Pancreas (tissue), 10 donors: Measurements from ENCODE around the gene CNTD1. TPM values are rescaled to one million over a fixed set of nuclear protein-coding genes. Genes with fewer than 3 reads are reported as not detected.

Experiments
- ATAC-seq, 4 donors: fragments of 200-7000 bp; cut with Tn5 transposase; one replicate each; pipeline versions ENCODE4 v1.8.0 to v1.9.1; 2020; ENCODE audit warnings: mild to moderate bottlenecking in 4 of 4, moderate library complexity in 4 of 4
- DNase-seq, 6 donors: peaks; one replicate each; pipeline ENCODE4 v3.0.0-alpha.2; 2020
- FAIRE-seq: peaks from 2 replicates; lab custom pipeline; 2012; peaks lifted over from hg19 to GRCh38; lab: Jason Lieb, UNC
- H3K27ac ChIP-seq, 4 donors: fragments of 200-600 bp; sonication (generic); 1 replicate in 3 of 4; 2 replicates in 1 of 4; pipeline versions ENCODE4 v1.5.0 to v1.8.0; 2020
- H3K27me3 ChIP-seq, 4 donors: fragments of 200-600 bp; one replicate each; pipeline ENCODE4 v1.8.0; 2021
- H3K36me3 ChIP-seq, 3 donors: fragments of 200-600 bp; sonication (generic) in 1 of 3; one replicate each; pipeline versions ENCODE4 v1.5.0 to v1.8.0; 2020 to 2021
- H3K4me1 ChIP-seq, 3 donors: fragments of 200-600 bp; one replicate each; pipeline ENCODE4 v1.8.0; 2021
- H3K4me3 ChIP-seq, 4 donors: fragments of 200-600 bp; sonication (generic) in 2 of 4; one replicate each; pipeline versions ENCODE4 v1.5.0 to v1.8.0; 2020 to 2021
- H3K9me3 ChIP-seq, 4 donors: fragments of 200-600 bp; one replicate each; pipeline ENCODE4 v1.8.0; 2021
- WGBS, 2 donors: extraction: QIAGEN DNeasy Blood & Tissue Kit; methylation state at CpG; one replicate each; pipeline ENCODE4 v1.1.7; 2013; 5-methylcytosine and 5-hydroxymethylcytosine counted together
- intact Hi-C, 3 donors: fragments of 100-400 bp; cut with DNase I; formaldehyde crosslinking; loops; one replicate each; pipeline versions ENCODE4 v1.11.1 to v1.14.2; 2022
- polyA plus RNA-seq, 2 donors: library from polyadenylated mRNA; stranded (reverse); fragments of 200-250 nt; gene quantifications; one replicate each; pipeline ENCODE4 v1.2.3, GENCODE V29; 2013
- total RNA-seq, 6 donors: library from RNA; stranded (reverse); fragmentation: NEBNext Ultra II Directional in 4 of 6; extraction: Animal tissue kit (Norgen Biotek cat#: 25700) in 4 of 6; gene quantifications; one replicate each; pipeline versions ENCODE4 v1.2.1 to v1.2.4, GENCODE V29; 2021 to 2023
- TF ChIP-seq, protein P1 (sequence below), 4 donors: fragments of 200-600 bp; sonication (generic) in 3 of 4; IDR thresholded peaks; one replicate each; pipeline versions ENCODE4 v1.5.0 to v1.8.0; 2021; ENCODE audit warnings: antibody characterized with exemption in 4 of 4
- donor health status: healthy with polysubstance abuse.
- donor health status: DM: no; HTN: no; CAD: no; lungs with moderate emphysema.
- donor health status: DM: no; HTN: no; CAD: no.
- donor health status: control.
- donor health status: control.
- donor health status: Bipolar disorder and iron deficiency.
- donor health status: DM: yes; HTN: yes; CAD: no.
- donor health status: DM: no; HTN: no; CAD: no.
- donor health status: DM: no; HTN: no; CAD: no.
- donor health status: DM: yes; HTN: yes; CAD: no.

The CNTD1 gene, protein sequence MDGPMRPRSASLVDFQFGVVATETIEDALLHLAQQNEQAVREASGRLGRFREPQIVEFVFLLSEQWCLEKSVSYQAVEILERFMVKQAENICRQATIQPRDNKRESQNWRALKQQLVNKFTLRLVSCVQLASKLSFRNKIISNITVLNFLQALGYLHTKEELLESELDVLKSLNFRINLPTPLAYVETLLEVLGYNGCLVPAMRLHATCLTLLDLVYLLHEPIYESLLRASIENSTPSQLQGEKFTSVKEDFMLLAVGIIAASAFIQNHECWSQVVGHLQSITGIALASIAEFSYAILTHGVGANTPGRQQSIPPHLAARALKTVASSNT
- under 1 TPM; 0.13 to 0.78 (median 0.55) TPM for total RNA-seq
- under 1 TPM; 0.19 to 0.47 TPM for polyA plus RNA-seq

DNA sequence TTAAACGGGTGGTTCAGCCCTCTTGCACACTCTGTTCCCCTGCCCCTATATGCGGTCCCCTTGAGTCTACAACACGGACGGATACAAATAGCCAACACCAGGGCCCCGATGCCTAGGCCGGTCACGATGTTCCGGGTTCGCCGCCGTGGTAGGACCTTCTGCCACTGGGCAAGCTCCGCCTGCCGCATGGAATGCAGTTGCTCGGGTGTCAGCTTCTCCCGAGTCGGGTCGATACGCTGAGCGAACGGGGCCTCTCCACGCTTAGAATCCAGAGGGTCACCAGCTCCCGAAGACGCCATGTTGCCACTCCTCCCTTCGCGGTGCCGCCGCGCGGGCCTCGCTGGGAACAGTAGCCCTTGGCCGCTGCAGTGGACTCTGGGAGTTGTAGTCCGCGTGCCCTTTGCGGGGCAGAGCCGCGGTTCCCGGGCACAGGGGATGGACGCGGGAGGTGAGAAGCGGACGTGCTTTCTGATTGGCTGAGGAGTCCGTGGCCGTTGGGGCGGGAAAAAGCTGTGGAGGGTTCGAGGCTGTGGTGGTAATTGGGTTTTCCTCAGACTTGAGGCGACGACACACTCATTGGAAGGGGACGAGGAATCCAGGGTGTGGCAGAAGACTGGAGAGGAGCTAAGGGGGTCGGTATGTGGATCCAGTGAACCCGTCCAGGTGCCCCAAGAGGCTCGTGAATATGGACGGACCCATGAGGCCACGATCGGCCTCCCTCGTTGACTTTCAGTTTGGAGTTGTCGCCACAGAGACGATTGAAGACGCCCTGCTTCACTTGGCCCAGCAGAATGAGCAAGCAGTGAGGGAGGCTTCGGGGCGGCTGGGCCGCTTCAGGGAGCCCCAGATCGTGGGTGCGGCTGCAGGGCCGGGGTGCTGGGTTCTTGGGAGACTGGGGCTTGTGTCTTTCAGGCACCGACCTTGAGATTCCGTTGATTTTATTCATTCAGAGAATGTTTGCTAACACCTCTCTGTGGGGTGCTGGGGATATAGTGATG, at the start of gene CNTD1, which contains the start of gene COA3:
Gene CNTD1, plus strand, starts transcription at position 479 of the 998 bp plus-strand sequence. Its CDS starts 207 bp downstream, at position 686.
Gene COA3, minus strand, starts transcription at position 322 of the 998 bp plus-strand sequence. Its CDS starts 23 bp downstream, at position 299.
- peak within 1 kb of the TSS; percentile 64 to 94 (median 86) for H3K27ac ChIP-seq
- 23 to 24% methylated on average over 66 of the region's 66 CpGs for WGBS, 2 donors
- peak; percentile 85 to 95 (median 90) for DNase-seq
- no peak for FAIRE-seq
- TF ChIP-seq, protein P1, sequence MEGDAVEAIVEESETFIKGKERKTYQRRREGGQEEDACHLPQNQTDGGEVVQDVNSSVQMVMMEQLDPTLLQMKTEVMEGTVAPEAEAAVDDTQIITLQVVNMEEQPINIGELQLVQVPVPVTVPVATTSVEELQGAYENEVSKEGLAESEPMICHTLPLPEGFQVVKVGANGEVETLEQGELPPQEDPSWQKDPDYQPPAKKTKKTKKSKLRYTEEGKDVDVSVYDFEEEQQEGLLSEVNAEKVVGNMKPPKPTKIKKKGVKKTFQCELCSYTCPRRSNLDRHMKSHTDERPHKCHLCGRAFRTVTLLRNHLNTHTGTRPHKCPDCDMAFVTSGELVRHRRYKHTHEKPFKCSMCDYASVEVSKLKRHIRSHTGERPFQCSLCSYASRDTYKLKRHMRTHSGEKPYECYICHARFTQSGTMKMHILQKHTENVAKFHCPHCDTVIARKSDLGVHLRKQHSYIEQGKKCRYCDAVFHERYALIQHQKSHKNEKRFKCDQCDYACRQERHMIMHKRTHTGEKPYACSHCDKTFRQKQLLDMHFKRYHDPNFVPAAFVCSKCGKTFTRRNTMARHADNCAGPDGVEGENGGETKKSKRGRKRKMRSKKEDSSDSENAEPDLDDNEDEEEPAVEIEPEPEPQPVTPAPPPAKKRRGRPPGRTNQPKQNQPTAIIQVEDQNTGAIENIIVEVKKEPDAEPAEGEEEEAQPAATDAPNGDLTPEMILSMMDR (IDR thresholded peaks at IDR 0.05) = no peak
- peaks cover 18 to 25% (median 24%) of the 10 kb centered on the region in 3 donors for H3K4me1 ChIP-seq
- H3K36me3 ChIP-seq = no peaks in the 10 kb centered on the region
- intact Hi-C loops = no loop called here
- peak within 1 kb of the TSS; percentile 52 to 87 (median 74) for H3K4me3 ChIP-seq
- no peaks in the 10 kb centered on the region for H3K9me3 ChIP-seq
- no peaks in the 10 kb centered on the region for H3K27me3 ChIP-seq
- ATAC-seq = peak; percentile 84 to 95 (median 92)

DNA sequence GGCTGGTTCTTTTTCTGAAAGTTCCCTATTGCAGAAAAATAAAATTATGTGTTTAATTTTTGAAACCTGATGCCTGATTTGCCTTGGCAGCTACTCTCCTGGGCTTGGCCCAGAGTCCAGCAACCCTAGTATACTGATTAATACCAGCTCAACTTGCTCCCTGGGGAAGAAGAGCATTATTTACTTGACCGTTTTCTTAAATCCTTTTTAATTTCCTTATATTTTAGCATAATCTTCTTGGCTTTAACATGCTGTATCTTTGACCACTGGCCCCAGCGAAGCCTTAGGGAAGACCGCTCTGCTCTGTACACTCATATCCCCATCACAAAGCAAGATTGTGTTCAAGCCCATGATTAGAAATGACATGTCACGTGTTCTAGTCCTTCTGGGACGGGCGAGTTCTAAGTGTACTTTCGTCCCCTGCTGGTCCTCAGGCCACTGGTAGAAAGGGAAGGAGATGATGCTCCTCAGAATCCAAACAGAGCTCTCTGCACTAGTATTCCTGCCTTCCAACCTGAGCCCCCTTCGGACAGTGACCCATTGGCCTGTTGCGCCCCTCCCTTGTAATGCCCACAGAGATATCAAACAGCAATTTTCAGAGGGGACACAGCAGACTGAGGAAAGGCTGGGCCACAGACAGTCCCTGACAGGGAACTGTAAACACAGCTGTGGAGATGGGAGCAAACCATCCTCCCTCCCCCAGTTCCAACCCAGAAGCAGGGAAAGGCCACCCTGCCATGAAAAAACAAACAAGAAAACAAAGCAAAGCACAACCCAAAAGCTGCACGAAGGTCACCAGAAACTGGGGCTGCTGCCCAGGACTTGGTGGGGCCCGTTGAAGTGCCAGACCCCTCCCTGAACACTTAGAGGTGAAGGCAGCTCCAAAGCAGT, 49.5 kb upstream of the CNTD1 start:
- H3K27ac ChIP-seq = no peak overlapping the region
- H3K4me1 ChIP-seq = peaks cover 0 to 4% (median under 1%) of the 10 kb centered on the region in 3 donors
- no peaks in the 10 kb centered on the region for H3K9me3 ChIP-seq
- no peak overlapping the region for H3K4me3 ChIP-seq
- no peaks in the 10 kb centered on the region for H3K27me3 ChIP-seq
- H3K36me3 ChIP-seq = no peaks in the 10 kb centered on the region
- no peak for DNase-seq
- 66 to 70% methylated on average over 11 of the region's 11 CpGs for WGBS, 2 donors
- intact Hi-C loops = no loop called here
- no peak for FAIRE-seq
- TF ChIP-seq, protein P1 (IDR thresholded peaks at IDR 0.05) = no peak
- no peak for ATAC-seq

GRCh38 chr17:42750739-42751344, 47.8 kb upstream of the CNTD1 start:
- H3K27ac ChIP-seq = no peak overlapping the region
- 36 to 48% methylated on average over 3 of the region's 3 CpGs for WGBS, 2 donors
- H3K4me3 ChIP-seq = no peak overlapping the region
- intact Hi-C loops = no loop called here
- TF ChIP-seq, protein P1 (IDR thresholded peaks at IDR 0.05) = no peak
- H3K4me1 ChIP-seq = no peaks in the 10 kb centered on the region
- DNase-seq = no peak
- peak in 1 of 4 donors; percentile 60 for ATAC-seq
- no peaks in the 10 kb centered on the region for H3K27me3 ChIP-seq
- FAIRE-seq = no peak
- no peaks in the 10 kb centered on the region for H3K9me3 ChIP-seq
- no peaks in the 10 kb centered on the region for H3K36me3 ChIP-seq

GRCh38 chr17:42751628-42752027, 47.0 kb upstream of the CNTD1 start:
- intact Hi-C loops = no loop called here
- Histone ChIP-seq H3K27ac (no peak overlapping the region), H3K4me3 (no peak overlapping the region), H3K36me3 (no peaks in the 10 kb centered on the region), H3K9me3 (no peaks in the 10 kb centered on the region), H3K27me3 (no peaks in the 10 kb centered on the region), H3K4me1 (no peaks in the 10 kb centered on the region)
- DNase-seq (no peak), FAIRE-seq (no peak), ATAC-seq (no peak)
- 62 to 64% methylated on average over 7 of the region's 7 CpGs for WGBS, 2 donors
- TF ChIP-seq, protein P1 (IDR thresholded peaks at IDR 0.05) = no peak
